Breast epithelium (tissue), 3 donors: ENCODE data around the gene BRINP1.

Experiments
- POLR2AphosphoS5 ChIP-seq, 3 donors: sonication (generic); formaldehyde crosslinking; IDR thresholded peaks; one replicate each; pipeline ENCODE4 v1.6.1; 2017; ENCODE audit warnings: antibody characterized with exemption in 3 of 3
- TF ChIP-seq, protein P1 (sequence below), 3 donors: fragments of 450-650 bp; IDR thresholded peaks; one replicate each; pipeline ENCODE4 v1.5.1; 2016 to 2017; ENCODE audit warnings: antibody characterized with exemption in 3 of 3, mild to moderate bottlenecking in 3 of 3, moderate library complexity in 3 of 3

DNA sequence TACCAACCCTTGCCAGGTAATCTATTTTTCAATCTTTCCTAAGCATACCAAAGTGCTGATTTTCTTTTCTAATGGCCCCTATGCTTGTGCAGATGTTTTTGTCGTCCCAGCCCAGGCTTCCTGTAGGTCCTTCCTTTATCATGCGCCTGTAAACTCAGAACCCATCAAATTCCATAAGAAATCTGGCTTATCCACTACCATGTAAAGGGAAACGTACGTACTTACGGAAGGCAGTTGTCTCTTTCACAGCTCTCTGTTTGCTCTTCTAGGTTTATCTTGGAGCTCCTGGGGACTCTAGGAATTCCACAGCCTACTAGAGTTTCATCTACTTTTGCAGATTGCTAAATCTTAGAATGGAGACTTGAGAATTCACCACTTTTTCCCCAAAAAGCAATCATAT is 9.0 kb downstream of the BRINP1 start:
- TF ChIP-seq POLR2AphosphoS5 (IDR thresholded peaks at IDR 0.05) = no peak
- TF ChIP-seq, protein P1, sequence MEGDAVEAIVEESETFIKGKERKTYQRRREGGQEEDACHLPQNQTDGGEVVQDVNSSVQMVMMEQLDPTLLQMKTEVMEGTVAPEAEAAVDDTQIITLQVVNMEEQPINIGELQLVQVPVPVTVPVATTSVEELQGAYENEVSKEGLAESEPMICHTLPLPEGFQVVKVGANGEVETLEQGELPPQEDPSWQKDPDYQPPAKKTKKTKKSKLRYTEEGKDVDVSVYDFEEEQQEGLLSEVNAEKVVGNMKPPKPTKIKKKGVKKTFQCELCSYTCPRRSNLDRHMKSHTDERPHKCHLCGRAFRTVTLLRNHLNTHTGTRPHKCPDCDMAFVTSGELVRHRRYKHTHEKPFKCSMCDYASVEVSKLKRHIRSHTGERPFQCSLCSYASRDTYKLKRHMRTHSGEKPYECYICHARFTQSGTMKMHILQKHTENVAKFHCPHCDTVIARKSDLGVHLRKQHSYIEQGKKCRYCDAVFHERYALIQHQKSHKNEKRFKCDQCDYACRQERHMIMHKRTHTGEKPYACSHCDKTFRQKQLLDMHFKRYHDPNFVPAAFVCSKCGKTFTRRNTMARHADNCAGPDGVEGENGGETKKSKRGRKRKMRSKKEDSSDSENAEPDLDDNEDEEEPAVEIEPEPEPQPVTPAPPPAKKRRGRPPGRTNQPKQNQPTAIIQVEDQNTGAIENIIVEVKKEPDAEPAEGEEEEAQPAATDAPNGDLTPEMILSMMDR (IDR thresholded peaks at IDR 0.05) = no peak
